ENCODE data around the gene AGO3.

DNA sequence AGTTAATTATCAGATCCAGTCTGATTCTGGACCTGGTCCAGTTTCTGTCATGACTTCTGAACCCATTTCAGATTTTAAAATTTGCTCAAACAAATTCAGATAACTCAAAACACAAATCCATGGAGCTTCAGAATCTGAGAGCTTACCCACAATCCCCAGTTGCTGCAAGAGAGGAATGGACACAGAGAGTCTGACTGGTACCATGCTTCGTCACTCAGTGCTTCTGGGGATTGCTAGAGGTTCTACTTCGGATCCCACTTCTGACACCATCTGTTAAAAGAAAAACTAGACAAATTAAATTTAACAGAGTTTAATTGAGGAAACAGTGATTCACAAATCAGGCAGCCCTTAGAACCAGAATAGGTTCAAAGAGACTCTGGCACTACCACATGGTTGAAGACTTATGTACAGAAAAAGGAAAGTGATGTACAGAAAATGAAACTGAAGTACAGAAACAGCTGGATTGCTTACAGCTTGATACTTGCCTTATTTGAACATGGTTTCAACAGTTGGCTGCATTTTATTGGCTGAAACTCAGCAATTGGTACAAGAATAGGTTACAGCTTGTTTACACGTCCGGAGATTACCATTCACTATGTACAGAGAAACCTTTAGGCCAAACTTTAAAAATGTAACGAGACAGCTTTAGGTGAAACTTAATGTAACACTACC, 92.3 kb downstream of the AGO3 start:
- TF ChIP-seq, protein P1, sequence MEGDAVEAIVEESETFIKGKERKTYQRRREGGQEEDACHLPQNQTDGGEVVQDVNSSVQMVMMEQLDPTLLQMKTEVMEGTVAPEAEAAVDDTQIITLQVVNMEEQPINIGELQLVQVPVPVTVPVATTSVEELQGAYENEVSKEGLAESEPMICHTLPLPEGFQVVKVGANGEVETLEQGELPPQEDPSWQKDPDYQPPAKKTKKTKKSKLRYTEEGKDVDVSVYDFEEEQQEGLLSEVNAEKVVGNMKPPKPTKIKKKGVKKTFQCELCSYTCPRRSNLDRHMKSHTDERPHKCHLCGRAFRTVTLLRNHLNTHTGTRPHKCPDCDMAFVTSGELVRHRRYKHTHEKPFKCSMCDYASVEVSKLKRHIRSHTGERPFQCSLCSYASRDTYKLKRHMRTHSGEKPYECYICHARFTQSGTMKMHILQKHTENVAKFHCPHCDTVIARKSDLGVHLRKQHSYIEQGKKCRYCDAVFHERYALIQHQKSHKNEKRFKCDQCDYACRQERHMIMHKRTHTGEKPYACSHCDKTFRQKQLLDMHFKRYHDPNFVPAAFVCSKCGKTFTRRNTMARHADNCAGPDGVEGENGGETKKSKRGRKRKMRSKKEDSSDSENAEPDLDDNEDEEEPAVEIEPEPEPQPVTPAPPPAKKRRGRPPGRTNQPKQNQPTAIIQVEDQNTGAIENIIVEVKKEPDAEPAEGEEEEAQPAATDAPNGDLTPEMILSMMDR (IDR thresholded peaks at IDR 0.05), result no peak
- TF ChIP-seq POLR2A (IDR thresholded peaks at IDR 0.05), result no peak
